HCT116 (cell line): ENCODE data around the gene LSM4. TPM values are rescaled to one million over a fixed set of nuclear protein-coding genes. Genes with fewer than 3 reads are reported as not detected.

Source experiments
- ATAC-seq: fragments of 200-7000 bp; cut with Tn5 transposase; 2 replicates; pipeline ENCODE4 v1.9.1; 2020; ENCODE audit warnings: mild to moderate bottlenecking, moderate library complexity
- BruUV-seq: library from RNA; stranded (reverse); fragments of 400-500 nt; replicated peaks from 2 replicates; lab custom pipeline; 2021; lab: Mats Ljungman, UMichigan
- CTCF ChIA-PET: fragments of 300-600 bp; sonication (Branson Sonifier 250); formaldehyde crosslinking; loops from one replicate; lab custom pipeline; 2021; ENCODE audit warnings: antibody characterized with exemption; lab: Charles Lee
- POLR2A ChIA-PET: fragments of 300-600, 350-600 bp; sonication (Branson Sonifier 250); formaldehyde crosslinking; loops from one replicate; lab custom pipeline; 2021; ENCODE audit warnings: antibody characterized with exemption; lab: Charles Lee
- RAD21 ChIA-PET, 2 experiments: fragments of 300-600 bp; sonication (Branson Sonifier 250); formaldehyde crosslinking; loops; one replicate each; lab custom pipeline; 2023; ENCODE audit warnings: low total read pairs in 2 of 2; ENCODE audit not compliant: uncharacterized antibody in 2 of 2, unreplicated experiment in 2 of 2, low non-redundant PET in 1 of 2; lab: Charles Lee
- DNase-seq: peaks from one replicate; pipeline ENCODE4 v3.0.0-alpha.2; 2010; ENCODE audit warnings: low read depth, low spot score
- H2AFZ ChIP-seq: fragments of 200-600 bp; shearing (Covaris generic), sonication (generic); 2 replicates; pipeline ENCODE4 v1.6.1; 2017; ENCODE audit warnings: low read depth, mixed run types, mixed read lengths, antibody characterized with exemption, low read length; ENCODE audit not compliant: poor library complexity, severe bottlenecking
- H3K27ac ChIP-seq: 2 replicates; pipeline ENCODE4 v1.5.1; 2012; ENCODE audit warnings: low read depth, low read length
- H3K27me3 ChIP-seq: fragments of 200-600 bp; sonication (generic); 2 replicates; pipeline ENCODE4 v1.6.1; 2016; ENCODE audit warnings: mixed run types, low read length, mixed read lengths; ENCODE audit not compliant: insufficient read depth
- H3K36me3 ChIP-seq, 2 experiments: fragments of 200-500 bp in 1 of 2; fragments of 200-600 bp in 1 of 2; sonication (Bioruptor generic) in 1 of 2; sonication (generic) in 1 of 2; 2 replicates each; pipeline versions ENCODE4 v1.5.1 to v1.6.1; 2014 to 2016; ENCODE audit warnings: low read length in 2 of 2, inconsistent platforms in 1 of 2, mixed read lengths in 1 of 2, mixed run types in 1 of 2; ENCODE audit not compliant: insufficient read depth in 2 of 2, control insufficient read depth in 1 of 2
- H3K4me1 ChIP-seq, 2 experiments: fragments of 200-600 bp in 1 of 2; sonication (generic) in 1 of 2; 2 replicates each; pipeline versions ENCODE4 v1.5.1 to v1.6.1; 2012 to 2017; ENCODE audit warnings: low read length in 2 of 2, inconsistent platforms in 1 of 2, mild to moderate bottlenecking in 1 of 2, mixed read lengths in 1 of 2, mixed run types in 1 of 2, moderate library complexity in 1 of 2; ENCODE audit not compliant: insufficient read depth in 2 of 2, control insufficient read depth in 1 of 2
- H3K4me2 ChIP-seq: fragments of 200-600 bp; sonication (generic); 2 replicates; pipeline ENCODE4 v1.6.1; 2017; ENCODE audit warnings: mixed run types, low read length, mixed read lengths
- H3K4me3 ChIP-seq, 2 experiments: fragments of 200-600 bp in 1 of 2; sonication (generic) in 1 of 2; replicated peaks in 1 of 2; 2 replicates each; pipeline ENCODE4 v1.5.1; 2011 to 2016; ENCODE audit warnings: low read length in 2 of 2, control low read depth in 1 of 2, low read depth in 1 of 2, mild to moderate bottlenecking in 1 of 2, mixed read lengths in 1 of 2, mixed run types in 1 of 2
- H3K79me2 ChIP-seq: fragments of 200-600 bp; sonication (generic); 2 replicates; pipeline ENCODE4 v1.6.1; 2017; ENCODE audit warnings: mild to moderate bottlenecking, mixed run types, low read length, moderate library complexity, mixed read lengths; ENCODE audit not compliant: insufficient read depth
- H3K9ac ChIP-seq: fragments of 200-600 bp; sonication (generic); 2 replicates; pipeline ENCODE4 v1.6.1; 2016; ENCODE audit warnings: low read length, mixed read lengths
- H3K9me2 ChIP-seq: fragments of 200-600 bp; sonication (generic), shearing (Covaris generic); 2 replicates; pipeline ENCODE4 v1.6.1; 2017; ENCODE audit warnings: mixed run types, mild to moderate bottlenecking, moderate library complexity; ENCODE audit not compliant: insufficient read depth
- H3K9me3 ChIP-seq, 2 experiments: fragments of 200-500 bp in 1 of 2; fragments of 200-600 bp in 1 of 2; sonication (Bioruptor generic) in 1 of 2; sonication (generic) in 1 of 2; 2 replicates each; pipeline ENCODE4 v1.6.1; 2014 to 2017; ENCODE audit warnings: low read length in 2 of 2, mixed read lengths in 2 of 2, inconsistent platforms in 1 of 2, low read depth in 1 of 2, mild to moderate bottlenecking in 1 of 2, mixed run types in 1 of 2, moderate library complexity in 1 of 2; ENCODE audit not compliant: control insufficient read depth in 1 of 2, insufficient read depth in 1 of 2
- H4K20me1 ChIP-seq: fragments of 200-600 bp; sonication (generic), shearing (Covaris generic); 2 replicates; pipeline ENCODE4 v1.6.1; 2017; ENCODE audit warnings: mixed run types, mild to moderate bottlenecking, moderate library complexity; ENCODE audit not compliant: insufficient read depth
- ATF3 ChIP-seq: IDR thresholded peaks from 2 replicates; pipeline ENCODE4 v1.6.1; 2012
- CBX3 ChIP-seq: IDR thresholded peaks from 2 replicates; pipeline ENCODE4 v1.6.1; 2012; ENCODE audit warnings: low read depth
- CEBPB ChIP-seq: IDR thresholded peaks from 2 replicates; pipeline ENCODE4 v1.6.1; 2012; ENCODE audit warnings: low read depth
- ELF1 ChIP-seq: IDR thresholded peaks from 2 replicates; pipeline ENCODE4 v1.6.1; 2012; ENCODE audit warnings: low read depth, borderline replicate concordance
- EZH2phosphoT487 ChIP-seq: fragments of 200-600 bp; IDR thresholded peaks from 2 replicates; pipeline ENCODE4 v1.6.1; 2018; ENCODE audit warnings: antibody characterized with exemption, borderline replicate concordance
- FOSL1 ChIP-seq: IDR thresholded peaks from 2 replicates; pipeline ENCODE4 v1.6.1; 2012; ENCODE audit warnings: low read depth
- POLR2A ChIP-seq: IDR thresholded peaks from 2 replicates; pipeline ENCODE4 v1.7.0; 2011; ENCODE audit warnings: borderline replicate concordance; ENCODE audit not compliant: insufficient read depth, insufficient read length; ENCODE audit errors: extremely low read depth
- RAD21 ChIP-seq: IDR thresholded peaks from 2 replicates; pipeline ENCODE4 v1.6.1; 2012; ENCODE audit warnings: low read depth, mild to moderate bottlenecking
- SIN3A ChIP-seq: IDR thresholded peaks from 2 replicates; pipeline ENCODE4 v1.6.1; 2012; ENCODE audit warnings: low read depth
- SP1 ChIP-seq: IDR thresholded peaks from 2 replicates; pipeline ENCODE4 v1.6.1; 2012; ENCODE audit warnings: low read depth
- SRF ChIP-seq: IDR thresholded peaks from 2 replicates; pipeline ENCODE4 v1.6.1; 2012; ENCODE audit warnings: low read depth
- TCF7L2 ChIP-seq: IDR thresholded peaks from 2 replicates; pipeline ENCODE4 v1.7.0; 2011; ENCODE audit warnings: borderline replicate concordance, inconsistent platforms; ENCODE audit not compliant: insufficient read depth, insufficient read length; ENCODE audit errors: extremely low read depth
- YY1 ChIP-seq: IDR thresholded peaks from 2 replicates; pipeline ENCODE4 v1.6.1; 2011; ENCODE audit warnings: low read length, low read depth, moderate library complexity, mild to moderate bottlenecking; ENCODE audit not compliant: insufficient replicate concordance; ENCODE audit errors: extremely low read depth
- ZFX ChIP-seq: fragments of 450-650 bp; IDR thresholded peaks from 2 replicates; pipeline ENCODE4 v1.6.1; 2017
- intact Hi-C: fragments of 100-400 bp; cut with micrococcal nuclease; formaldehyde crosslinking; loops from 2 replicates; pipeline ENCODE4 v1.10.0; 2022
- total RNA-seq: library from RNA; stranded (reverse); gene quantifications from one replicate; pipeline ENCODE4 v1.2.1, GENCODE V29; 2021; ENCODE audit not compliant: unreplicated experiment
- TF ChIP-seq, protein P1 (sequence below): IDR thresholded peaks from 2 replicates; pipeline ENCODE4 v1.6.1; 2012; ENCODE audit warnings: low read depth
- TF ChIP-seq, protein P2 (sequence below): IDR thresholded peaks from 2 replicates; pipeline ENCODE4 v1.6.1; 2011; ENCODE audit warnings: mild to moderate bottlenecking, low read length, moderate library complexity; ENCODE audit not compliant: insufficient replicate concordance; ENCODE audit errors: extremely low read depth

LSM4 gene
- total RNA-seq, 1 experiment from 2014 or later, result 400 TPM

DNA sequence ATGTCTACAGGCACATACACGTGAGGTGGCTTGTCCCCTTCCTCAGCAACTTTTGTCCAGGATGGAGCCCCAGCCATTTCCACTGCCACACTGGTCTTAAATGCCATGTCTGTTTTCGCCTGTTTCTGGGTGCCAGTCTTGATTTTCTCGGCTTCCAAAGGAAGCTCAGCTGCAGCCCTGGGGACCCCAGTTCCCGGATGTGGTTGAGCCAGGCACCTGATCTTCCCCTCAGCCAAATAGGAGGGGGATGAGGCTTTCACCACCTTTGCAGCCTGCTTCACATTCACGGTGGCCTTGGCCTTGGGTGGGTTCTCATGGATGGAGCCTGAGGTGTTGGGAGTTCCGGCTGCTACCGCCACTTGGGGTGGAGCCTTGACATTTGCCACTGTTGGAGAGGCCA, 57.3 kb downstream of the LSM4 start:
- Histone ChIP-seq H3K9me2 (no peaks in the 10 kb centered on the region), H3K27ac (no peak overlapping the region), H2AFZ (no peak overlapping the region), H3K9ac (no peak overlapping the region), H3K36me3 (no peaks in the 10 kb centered on the region), H3K27me3 (no peaks in the 10 kb centered on the region), H3K9me3 (no peaks in the 10 kb centered on the region), H4K20me1 (no peaks in the 10 kb centered on the region), H3K4me3 (no peak overlapping the region), H3K79me2 (no peaks in the 10 kb centered on the region), H3K4me2 (no peak overlapping the region), H3K4me1 (no peaks in the 10 kb centered on the region)
- BruUV-seq, result no TSS peak
- RAD21 ChIA-PET, result no interaction called here
- DNase-seq (no peak), ATAC-seq (no peak)
- intact Hi-C loops, result no loop called here
- POLR2A ChIA-PET, result no interaction called here
- CTCF ChIA-PET, result no interaction called here
- TF ChIP-seq EZH2phosphoT487 (no peak), ZFX (no peak), RAD21 (no peak), SRF (no peak), YY1 (no peak), FOSL1 (no peak), POLR2A (no peak), SIN3A (no peak), TCF7L2 (no peak), ELF1 (no peak), CEBPB (no peak), SP1 (no peak), CBX3 (no peak), ATF3 (no peak)
- TF ChIP-seq, protein P1, sequence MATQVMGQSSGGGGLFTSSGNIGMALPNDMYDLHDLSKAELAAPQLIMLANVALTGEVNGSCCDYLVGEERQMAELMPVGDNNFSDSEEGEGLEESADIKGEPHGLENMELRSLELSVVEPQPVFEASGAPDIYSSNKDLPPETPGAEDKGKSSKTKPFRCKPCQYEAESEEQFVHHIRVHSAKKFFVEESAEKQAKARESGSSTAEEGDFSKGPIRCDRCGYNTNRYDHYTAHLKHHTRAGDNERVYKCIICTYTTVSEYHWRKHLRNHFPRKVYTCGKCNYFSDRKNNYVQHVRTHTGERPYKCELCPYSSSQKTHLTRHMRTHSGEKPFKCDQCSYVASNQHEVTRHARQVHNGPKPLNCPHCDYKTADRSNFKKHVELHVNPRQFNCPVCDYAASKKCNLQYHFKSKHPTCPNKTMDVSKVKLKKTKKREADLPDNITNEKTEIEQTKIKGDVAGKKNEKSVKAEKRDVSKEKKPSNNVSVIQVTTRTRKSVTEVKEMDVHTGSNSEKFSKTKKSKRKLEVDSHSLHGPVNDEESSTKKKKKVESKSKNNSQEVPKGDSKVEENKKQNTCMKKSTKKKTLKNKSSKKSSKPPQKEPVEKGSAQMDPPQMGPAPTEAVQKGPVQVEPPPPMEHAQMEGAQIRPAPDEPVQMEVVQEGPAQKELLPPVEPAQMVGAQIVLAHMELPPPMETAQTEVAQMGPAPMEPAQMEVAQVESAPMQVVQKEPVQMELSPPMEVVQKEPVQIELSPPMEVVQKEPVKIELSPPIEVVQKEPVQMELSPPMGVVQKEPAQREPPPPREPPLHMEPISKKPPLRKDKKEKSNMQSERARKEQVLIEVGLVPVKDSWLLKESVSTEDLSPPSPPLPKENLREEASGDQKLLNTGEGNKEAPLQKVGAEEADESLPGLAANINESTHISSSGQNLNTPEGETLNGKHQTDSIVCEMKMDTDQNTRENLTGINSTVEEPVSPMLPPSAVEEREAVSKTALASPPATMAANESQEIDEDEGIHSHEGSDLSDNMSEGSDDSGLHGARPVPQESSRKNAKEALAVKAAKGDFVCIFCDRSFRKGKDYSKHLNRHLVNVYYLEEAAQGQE, result no peak
- TF ChIP-seq, protein P2, sequence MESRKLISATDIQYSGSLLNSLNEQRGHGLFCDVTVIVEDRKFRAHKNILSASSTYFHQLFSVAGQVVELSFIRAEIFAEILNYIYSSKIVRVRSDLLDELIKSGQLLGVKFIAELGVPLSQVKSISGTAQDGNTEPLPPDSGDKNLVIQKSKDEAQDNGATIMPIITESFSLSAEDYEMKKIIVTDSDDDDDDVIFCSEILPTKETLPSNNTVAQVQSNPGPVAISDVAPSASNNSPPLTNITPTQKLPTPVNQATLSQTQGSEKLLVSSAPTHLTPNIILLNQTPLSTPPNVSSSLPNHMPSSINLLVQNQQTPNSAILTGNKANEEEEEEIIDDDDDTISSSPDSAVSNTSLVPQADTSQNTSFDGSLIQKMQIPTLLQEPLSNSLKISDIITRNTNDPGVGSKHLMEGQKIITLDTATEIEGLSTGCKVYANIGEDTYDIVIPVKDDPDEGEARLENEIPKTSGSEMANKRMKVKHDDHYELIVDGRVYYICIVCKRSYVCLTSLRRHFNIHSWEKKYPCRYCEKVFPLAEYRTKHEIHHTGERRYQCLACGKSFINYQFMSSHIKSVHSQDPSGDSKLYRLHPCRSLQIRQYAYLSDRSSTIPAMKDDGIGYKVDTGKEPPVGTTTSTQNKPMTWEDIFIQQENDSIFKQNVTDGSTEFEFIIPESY, result no peak
